Uterus (tissue), 2 donors: ENCODE data around the gene RPLP2.
A peak's percentile ranks its signal among the peaks of the same experiment; 100 is the strongest.

ENCODE experiments used
- POLR2A ChIP-seq, 2 donors: fragments of 450-650 bp; IDR thresholded peaks; one replicate each; pipeline ENCODE4 v1.6.1; 2016; ENCODE audit warnings: antibody characterized with exemption in 2 of 2, mild to moderate bottlenecking in 1 of 2, moderate library complexity in 1 of 2
- TF ChIP-seq, protein P1 (sequence below), 4 experiments: fragments of 200-600 bp in 2 of 4; fragments of 450-650 bp in 2 of 4; sonication (generic) in 2 of 4; IDR thresholded peaks; one replicate each; pipeline ENCODE4 v1.5.1; 2016 to 2019; ENCODE audit warnings: antibody characterized with exemption in 4 of 4, mild to moderate bottlenecking in 2 of 4, moderate library complexity in 1 of 4

DNA sequence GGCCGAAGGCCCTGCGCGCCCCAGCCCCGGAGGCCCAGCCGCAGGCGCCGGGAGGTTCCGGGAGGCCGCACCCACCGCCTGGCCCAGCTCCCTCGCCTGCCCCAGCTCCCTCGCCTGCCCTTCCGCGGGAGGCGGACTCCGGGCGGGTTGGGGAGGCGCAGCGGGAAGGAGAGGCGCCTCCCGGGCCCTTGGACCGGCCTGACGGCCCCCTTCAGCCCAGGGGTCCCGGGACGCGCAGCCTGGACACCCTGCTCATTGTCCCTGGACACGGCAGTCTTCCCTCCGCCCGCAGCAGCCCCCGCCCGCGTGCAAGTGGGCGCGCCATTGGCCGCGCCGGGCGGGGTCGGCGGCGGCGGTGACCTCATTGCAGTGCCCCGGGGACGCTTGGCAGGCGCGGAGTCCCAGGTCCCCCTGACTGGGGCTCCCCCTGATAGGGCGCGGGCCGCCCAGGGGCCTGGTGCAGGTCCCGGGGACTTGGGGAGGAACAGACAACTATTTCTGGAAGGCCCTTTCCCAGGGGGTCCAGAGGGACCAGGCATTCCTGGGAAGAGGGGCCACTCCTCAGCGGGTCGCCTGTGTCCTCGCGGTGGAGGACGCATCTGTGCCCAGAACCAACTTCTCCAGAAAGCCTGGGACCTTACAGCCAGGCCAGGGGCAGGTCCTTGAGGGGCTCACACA is 23.5 kb downstream of the RPLP2 start:
- peak in 1 of 2 donors; percentile 48 for TF ChIP-seq POLR2A (IDR thresholded peaks at IDR 0.05)
- TF ChIP-seq, protein P1, sequence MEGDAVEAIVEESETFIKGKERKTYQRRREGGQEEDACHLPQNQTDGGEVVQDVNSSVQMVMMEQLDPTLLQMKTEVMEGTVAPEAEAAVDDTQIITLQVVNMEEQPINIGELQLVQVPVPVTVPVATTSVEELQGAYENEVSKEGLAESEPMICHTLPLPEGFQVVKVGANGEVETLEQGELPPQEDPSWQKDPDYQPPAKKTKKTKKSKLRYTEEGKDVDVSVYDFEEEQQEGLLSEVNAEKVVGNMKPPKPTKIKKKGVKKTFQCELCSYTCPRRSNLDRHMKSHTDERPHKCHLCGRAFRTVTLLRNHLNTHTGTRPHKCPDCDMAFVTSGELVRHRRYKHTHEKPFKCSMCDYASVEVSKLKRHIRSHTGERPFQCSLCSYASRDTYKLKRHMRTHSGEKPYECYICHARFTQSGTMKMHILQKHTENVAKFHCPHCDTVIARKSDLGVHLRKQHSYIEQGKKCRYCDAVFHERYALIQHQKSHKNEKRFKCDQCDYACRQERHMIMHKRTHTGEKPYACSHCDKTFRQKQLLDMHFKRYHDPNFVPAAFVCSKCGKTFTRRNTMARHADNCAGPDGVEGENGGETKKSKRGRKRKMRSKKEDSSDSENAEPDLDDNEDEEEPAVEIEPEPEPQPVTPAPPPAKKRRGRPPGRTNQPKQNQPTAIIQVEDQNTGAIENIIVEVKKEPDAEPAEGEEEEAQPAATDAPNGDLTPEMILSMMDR (IDR thresholded peaks at IDR 0.05), result no peak
